B cell (primary cell): ENCODE data around the gene CBX1. TPM values are rescaled to one million over a fixed set of nuclear protein-coding genes. Genes with fewer than 3 reads are reported as not detected.

Experiments used
- ATAC-seq: fragments of 200-7000 bp; cut with Tn5 transposase; one replicate; pipeline ENCODE4 v1.10.0; 2021; ENCODE audit warnings: low read depth, mild to moderate bottlenecking, moderate number of reproducible peaks, moderate library complexity
- CTCF ChIA-PET: fragments of 350-600 bp; sonication (Branson Sonifier 250); formaldehyde crosslinking; loops from one replicate; lab custom pipeline; 2021; ENCODE audit warnings: antibody characterized with exemption, inconsistent platforms; lab: Charles Lee
- POLR2A ChIA-PET: fragments of 350-600 bp; sonication (Branson Sonifier 250); formaldehyde crosslinking; loops from one replicate; lab custom pipeline; 2021; ENCODE audit warnings: antibody characterized with exemption; lab: Charles Lee
- DNase-seq: peaks from one replicate; pipeline ENCODE4 v3.0.0; 2013
- H2AFZ ChIP-seq: 2 replicates; pipeline ENCODE4 v1.6.1; 2012; ENCODE audit warnings: mild to moderate bottlenecking, low read depth, low read length; ENCODE audit not compliant: insufficient read depth, poor library complexity, severe bottlenecking
- H3K27ac ChIP-seq, 2 donors: 1 replicate in 1 of 2; 2 replicates in 1 of 2; pipeline ENCODE4 v1.5.1; 2012 to 2013; ENCODE audit warnings: low read length in 2 of 2, mild to moderate bottlenecking in 2 of 2, moderate library complexity in 1 of 2
- H3K27me3 ChIP-seq, 4 experiments: fragments of 200-600 bp in 1 of 4; sonication (generic) in 1 of 4; replicated peaks in 1 of 4; 1 replicate in 2 of 4; 2 replicates in 2 of 4; pipeline versions ENCODE4 v1.6.1 to v1.7.0; 2013 to 2016; ENCODE audit warnings: low read length in 3 of 4, mild to moderate bottlenecking in 2 of 4, mixed read lengths in 1 of 4, moderate library complexity in 1 of 4; ENCODE audit not compliant: insufficient read depth in 4 of 4, control insufficient read depth in 3 of 4; ENCODE audit errors: control extremely low read depth in 1 of 4
- H3K36me3 ChIP-seq, 2 experiments: replicated peaks in 1 of 2; 1 replicate in 1 of 2; 2 replicates in 1 of 2; pipeline versions ENCODE4 v1.6.1 to v1.7.1; 2013; ENCODE audit warnings: low read length in 1 of 2; ENCODE audit not compliant: insufficient read depth in 2 of 2, control insufficient read depth in 1 of 2; ENCODE audit errors: control extremely low read depth in 1 of 2, extremely low read depth in 1 of 2
- H3K4me1 ChIP-seq, 2 donors: fragments of 200-600 bp in 1 of 2; sonication (generic) in 1 of 2; 1 replicate in 1 of 2; 2 replicates in 1 of 2; pipeline versions ENCODE4 v1.5.1 to v1.6.1; 2013 to 2017; ENCODE audit warnings: low read length in 2 of 2; ENCODE audit not compliant: control insufficient read depth in 2 of 2, insufficient read depth in 2 of 2
- H3K4me2 ChIP-seq: replicated peaks from 2 replicates; pipeline ENCODE3; 2012; ENCODE audit warnings: mild to moderate bottlenecking, low read depth, low read length; ENCODE audit not compliant: poor library complexity, severe bottlenecking
- H3K4me3 ChIP-seq, 5 experiments: fragments of 200-600 bp in 1 of 5; sonication (generic) in 1 of 5; 1 replicate in 3 of 5; 2 replicates in 2 of 5; pipeline versions ENCODE4 v1.5.1 to v1.7.0; 2011 to 2016; ENCODE audit warnings: low read length in 4 of 5, mild to moderate bottlenecking in 4 of 5, low read depth in 2 of 5, control low read depth in 1 of 5, moderate library complexity in 1 of 5; ENCODE audit not compliant: insufficient read depth in 1 of 5; ENCODE audit errors: control extremely low read depth in 1 of 5, extremely low read depth in 1 of 5
- H3K79me2 ChIP-seq: fragments of 200-600 bp; sonication (generic); one replicate; pipeline ENCODE4 v1.6.0; 2016; ENCODE audit warnings: low read length; ENCODE audit not compliant: control insufficient read depth, insufficient read depth
- H3K9ac ChIP-seq: fragments of 200-600 bp; sonication (generic); 2 replicates; pipeline ENCODE4 v1.6.1; 2017; ENCODE audit warnings: mild to moderate bottlenecking, low read length, moderate library complexity
- H3K9me3 ChIP-seq, 3 donors: one replicate each; pipeline versions ENCODE4 v1.6.1 to v1.7.1; 2013; ENCODE audit warnings: low read length in 2 of 3; ENCODE audit not compliant: control insufficient read depth in 2 of 3, insufficient read depth in 1 of 3; ENCODE audit errors: control extremely low read depth in 1 of 3
- H4K20me1 ChIP-seq: 2 replicates; pipeline ENCODE4 v1.6.0; 2012; ENCODE audit warnings: mild to moderate bottlenecking, low read length; ENCODE audit not compliant: insufficient read depth, control insufficient read depth, poor library complexity, severe bottlenecking
- H3K27ac Mint-ChIP-seq: one replicate; pipeline ENCODE4 v1.8.0; 2021; ENCODE audit warnings: mixed read lengths
- H3K27me3 Mint-ChIP-seq: one replicate; pipeline ENCODE4 v1.8.0; 2021; ENCODE audit warnings: mixed read lengths
- H3K4me1 Mint-ChIP-seq: one replicate; pipeline ENCODE4 v1.8.0; 2021; ENCODE audit warnings: mixed read lengths
- H3K4me3 Mint-ChIP-seq: one replicate; pipeline ENCODE4 v1.8.0; 2021; ENCODE audit warnings: mixed read lengths
- H3K9me3 Mint-ChIP-seq: one replicate; pipeline ENCODE4 v1.8.0; 2022; ENCODE audit warnings: mixed read lengths; ENCODE audit not compliant: insufficient read depth
- EZH2 ChIP-seq: IDR thresholded peaks from 2 replicates; pipeline ENCODE4 v1.6.1; 2012; ENCODE audit warnings: borderline replicate concordance, low read depth, mild to moderate bottlenecking, moderate library complexity, low read length; ENCODE audit not compliant: insufficient read depth, poor library complexity, severe bottlenecking
- WGBS: methylation state at CpG from one replicate; pipeline ENCODE4 v1.1.5; 2013; ENCODE audit warnings: missing lambda C conversion rate; ENCODE audit not compliant: insufficient coverage; 5-methylcytosine and 5-hydroxymethylcytosine counted together
- intact Hi-C: fragments of 100-400 bp; cut with micrococcal nuclease; formaldehyde crosslinking; loops from one replicate; pipeline ENCODE4 v1.10.0; 2022
- polyA plus RNA-seq: library from polyadenylated mRNA; depleted of rRNA; stranded (reverse); fragments of >200 nt; gene quantifications from 2 replicates; pipeline ENCODE4 v1.2.3, GENCODE V29; 2012
- total RNA-seq, 2 donors: library from RNA; stranded (reverse); fragments of 120-200 nt in 1 of 2; gene quantifications; 1 replicate in 1 of 2; 2 replicates in 1 of 2; pipeline versions ENCODE4 v1.2.3 to v1.2.4, GENCODE V29; 2013 to 2022
- TF ChIP-seq, protein P1 (sequence below): fragments of 200-600 bp; IDR thresholded peaks from one replicate; pipeline ENCODE4 v1.8.0; 2022; ENCODE audit warnings: antibody characterized with exemption, mild to moderate bottlenecking

CBX1 gene
- total and polyA plus RNA-seq, 2 donors (not counting 1 experiment from before 2014, with no cell fraction given) = 9.4 to 33.1 TPM

DNA sequence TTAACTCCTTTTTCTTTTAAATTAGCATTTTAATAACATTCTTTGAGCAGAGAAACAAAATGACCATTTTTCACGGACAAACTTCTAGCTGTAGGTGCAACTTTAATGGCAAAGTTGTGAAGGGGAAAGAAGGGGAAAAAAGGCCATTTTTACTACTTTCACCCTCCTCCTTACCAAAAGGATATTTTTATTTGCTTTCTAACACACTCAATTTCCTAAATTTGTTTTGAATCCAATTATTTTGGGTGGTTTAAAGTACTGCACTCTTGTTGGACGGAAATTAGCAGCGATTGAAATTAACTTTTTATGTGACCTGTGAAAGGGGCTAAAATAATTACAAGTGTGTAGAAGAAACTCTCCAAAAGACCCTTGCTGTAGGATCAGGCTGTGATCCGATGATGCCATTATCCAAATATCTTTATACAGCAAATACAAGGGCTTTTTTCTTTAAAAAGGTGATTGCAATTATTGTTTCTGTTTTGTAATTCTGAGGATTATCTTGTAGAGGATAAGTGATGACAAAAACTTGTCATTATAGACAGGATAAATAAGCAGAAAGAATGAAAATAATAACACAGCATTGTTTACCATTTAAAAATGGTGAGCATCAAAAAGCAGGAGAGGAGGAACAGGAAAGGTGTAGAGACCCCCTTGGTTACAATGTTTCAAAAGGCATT, 48.6 kb upstream of the CBX1 start:
- TF ChIP-seq, protein P1, sequence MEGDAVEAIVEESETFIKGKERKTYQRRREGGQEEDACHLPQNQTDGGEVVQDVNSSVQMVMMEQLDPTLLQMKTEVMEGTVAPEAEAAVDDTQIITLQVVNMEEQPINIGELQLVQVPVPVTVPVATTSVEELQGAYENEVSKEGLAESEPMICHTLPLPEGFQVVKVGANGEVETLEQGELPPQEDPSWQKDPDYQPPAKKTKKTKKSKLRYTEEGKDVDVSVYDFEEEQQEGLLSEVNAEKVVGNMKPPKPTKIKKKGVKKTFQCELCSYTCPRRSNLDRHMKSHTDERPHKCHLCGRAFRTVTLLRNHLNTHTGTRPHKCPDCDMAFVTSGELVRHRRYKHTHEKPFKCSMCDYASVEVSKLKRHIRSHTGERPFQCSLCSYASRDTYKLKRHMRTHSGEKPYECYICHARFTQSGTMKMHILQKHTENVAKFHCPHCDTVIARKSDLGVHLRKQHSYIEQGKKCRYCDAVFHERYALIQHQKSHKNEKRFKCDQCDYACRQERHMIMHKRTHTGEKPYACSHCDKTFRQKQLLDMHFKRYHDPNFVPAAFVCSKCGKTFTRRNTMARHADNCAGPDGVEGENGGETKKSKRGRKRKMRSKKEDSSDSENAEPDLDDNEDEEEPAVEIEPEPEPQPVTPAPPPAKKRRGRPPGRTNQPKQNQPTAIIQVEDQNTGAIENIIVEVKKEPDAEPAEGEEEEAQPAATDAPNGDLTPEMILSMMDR = no peak
- TF ChIP-seq EZH2 = no peak
- Histone ChIP-seq H3K27me3 (no peaks in the 10 kb centered on the region), H3K79me2 (no peaks in the 10 kb centered on the region), H3K9ac (no peak overlapping the region), H3K9me3 (no peaks in the 10 kb centered on the region), H3K4me2 (no peak overlapping the region), H3K36me3 (peaks cover 0 to 13% of the 10 kb centered on the region in 2 experiments), H3K4me1 (no peaks in the 10 kb centered on the region), H4K20me1 (no peaks in the 10 kb centered on the region), H3K27ac (no peak overlapping the region), H3K4me3 (no peak overlapping the region), H2AFZ (no peak overlapping the region)
- CTCF ChIA-PET = interaction anchor here (0.9 kb wide), 1 partner anchor 70 kb away, joined by 3 read pairs; no protein-coding TSS in a partner anchor
- no CpG with 5 or more reads among the region's 4 CpGs for WGBS
- Mint-ChIP-seq H3K4me1 (no peaks in the 10 kb centered on the region), H3K9me3 (no peaks in the 10 kb centered on the region), H3K27ac (no peak overlapping the region), H3K27me3 (no peaks in the 10 kb centered on the region), H3K4me3 (no peak overlapping the region)
- ATAC-seq (no peak), DNase-seq (no peak)
- POLR2A ChIA-PET = interaction anchor here (0.7 kb wide), 1 partner anchor 142 kb away, joined by 4 read pairs; no protein-coding TSS in a partner anchor
- intact Hi-C loops = no loop called here
